ENCODE data around the gene DVL2. TPM values are rescaled to one million over a fixed set of nuclear protein-coding genes. Genes with fewer than 3 reads are reported as not detected.

Gene DVL2
- total and polyA plus RNA-seq, 2 of the 13 experiments (the other 11 are each of a cell fraction or from before 2014, with no cell fraction given): 5.7 to 38.2 TPM

DNA sequence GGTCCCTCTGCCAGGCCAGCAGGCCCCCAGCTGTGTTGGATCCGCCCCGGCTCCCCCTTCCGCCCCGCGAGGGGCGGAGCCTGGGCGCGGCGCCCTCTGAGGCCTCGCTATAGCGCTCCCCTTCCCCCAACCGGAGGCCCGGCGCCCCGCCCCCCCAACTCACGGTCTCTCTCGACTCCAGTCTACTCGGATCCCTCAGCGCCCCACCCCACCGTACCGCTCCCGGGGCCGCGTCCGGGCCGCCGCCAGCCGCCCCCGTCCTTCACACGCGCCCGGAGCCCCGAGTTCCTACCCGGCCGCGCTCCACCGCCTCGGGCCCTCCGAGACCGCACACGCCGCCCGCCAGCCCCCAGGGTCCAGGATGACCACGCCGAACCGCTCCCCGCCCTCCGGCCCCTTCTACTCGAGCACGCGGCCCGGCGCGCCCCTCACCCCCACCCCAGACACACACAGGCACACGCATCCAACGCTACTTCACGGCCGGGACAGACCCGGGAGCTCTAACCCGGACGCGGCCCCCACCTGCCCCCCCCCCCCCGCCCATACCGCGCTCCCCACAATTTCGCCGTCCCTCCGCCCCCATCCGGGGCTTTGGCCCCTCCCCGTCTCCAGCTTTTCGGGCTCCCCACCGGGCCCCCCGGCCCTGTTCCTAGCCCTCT, 3.6 kb upstream of the DVL2 start (continued):
- TF ChIP-seq ZMAT3 (CRISPR knock-in tag; conservative IDR thresholded peaks at IDR 0.05) (no peak), ZSCAN22 (CRISPR knock-in tag; IDR thresholded peaks at IDR 0.05) (no peak), ZFX (CRISPR knock-in tag; IDR thresholded peaks at IDR 0.05; ENCODE audit: low read depth) (peak; percentile 66), SALL1 (CRISPR knock-in tag; IDR thresholded peaks at IDR 0.05) (peak; percentile 48; the same call in 1 of the 2 replicates), AGO1 (IDR thresholded peaks at IDR 0.05; ENCODE audit: low read depth, low read length, poor library complexity, severe bottlenecking) (peak; percentile 48), SIN3A (IDR thresholded peaks at IDR 0.05; ENCODE audit: borderline replicate concordance, low read depth, low read length) (peak; percentile 72; the same call in 1 of the 2 replicates), ZNF556 (CRISPR knock-in tag; IDR thresholded peaks at IDR 0.05; ENCODE audit: borderline replicate concordance) (peak; percentile 26; the same call in 1 of the 2 replicates), RBFOX2 (IDR thresholded peaks at IDR 0.05; ENCODE audit: low read depth, low read length) (peak; percentile 94), FOXP1 (IDR thresholded peaks at IDR 0.05) (no peak), FOXP1 (CRISPR knock-in tag; IDR thresholded peaks at IDR 0.05) (no peak), NAIF1 (CRISPR knock-in tag; IDR thresholded peaks at IDR 0.05; ENCODE audit: borderline replicate concordance) (peak; percentile 68; the same call in 1 of the 2 replicates), NONO (IDR thresholded peaks at IDR 0.05) (no peak), NONO (CRISPR knock-in tag; conservative IDR thresholded peaks at IDR 0.05) (0 out of 2 replicates have a peak, but pooled peaks have one; percentile 25), ARHGAP35 (CRISPR knock-in tag; IDR thresholded peaks at IDR 0.05; ENCODE audit: borderline replicate concordance) (no peak), IRF2 (CRISPR knock-in tag; IDR thresholded peaks at IDR 0.05) (no peak), GFI1 (CRISPR knock-in tag; IDR thresholded peaks at IDR 0.05; ENCODE audit: borderline replicate concordance) (peak; percentile 47; the same call in 1 of the 2 replicates), ZNF350 (CRISPR knock-in tag; IDR thresholded peaks at IDR 0.05; ENCODE audit: borderline replicate concordance, low read depth) (no peak)
- TF ChIP-seq, protein P1, sequence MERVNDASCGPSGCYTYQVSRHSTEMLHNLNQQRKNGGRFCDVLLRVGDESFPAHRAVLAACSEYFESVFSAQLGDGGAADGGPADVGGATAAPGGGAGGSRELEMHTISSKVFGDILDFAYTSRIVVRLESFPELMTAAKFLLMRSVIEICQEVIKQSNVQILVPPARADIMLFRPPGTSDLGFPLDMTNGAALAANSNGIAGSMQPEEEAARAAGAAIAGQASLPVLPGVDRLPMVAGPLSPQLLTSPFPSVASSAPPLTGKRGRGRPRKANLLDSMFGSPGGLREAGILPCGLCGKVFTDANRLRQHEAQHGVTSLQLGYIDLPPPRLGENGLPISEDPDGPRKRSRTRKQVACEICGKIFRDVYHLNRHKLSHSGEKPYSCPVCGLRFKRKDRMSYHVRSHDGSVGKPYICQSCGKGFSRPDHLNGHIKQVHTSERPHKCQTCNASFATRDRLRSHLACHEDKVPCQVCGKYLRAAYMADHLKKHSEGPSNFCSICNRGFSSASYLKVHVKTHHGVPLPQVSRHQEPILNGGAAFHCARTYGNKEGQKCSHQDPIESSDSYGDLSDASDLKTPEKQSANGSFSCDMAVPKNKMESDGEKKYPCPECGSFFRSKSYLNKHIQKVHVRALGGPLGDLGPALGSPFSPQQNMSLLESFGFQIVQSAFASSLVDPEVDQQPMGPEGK (CRISPR knock-in tag; IDR thresholded peaks at IDR 0.05): peak; percentile 88
- TF ChIP-seq, protein P2, sequence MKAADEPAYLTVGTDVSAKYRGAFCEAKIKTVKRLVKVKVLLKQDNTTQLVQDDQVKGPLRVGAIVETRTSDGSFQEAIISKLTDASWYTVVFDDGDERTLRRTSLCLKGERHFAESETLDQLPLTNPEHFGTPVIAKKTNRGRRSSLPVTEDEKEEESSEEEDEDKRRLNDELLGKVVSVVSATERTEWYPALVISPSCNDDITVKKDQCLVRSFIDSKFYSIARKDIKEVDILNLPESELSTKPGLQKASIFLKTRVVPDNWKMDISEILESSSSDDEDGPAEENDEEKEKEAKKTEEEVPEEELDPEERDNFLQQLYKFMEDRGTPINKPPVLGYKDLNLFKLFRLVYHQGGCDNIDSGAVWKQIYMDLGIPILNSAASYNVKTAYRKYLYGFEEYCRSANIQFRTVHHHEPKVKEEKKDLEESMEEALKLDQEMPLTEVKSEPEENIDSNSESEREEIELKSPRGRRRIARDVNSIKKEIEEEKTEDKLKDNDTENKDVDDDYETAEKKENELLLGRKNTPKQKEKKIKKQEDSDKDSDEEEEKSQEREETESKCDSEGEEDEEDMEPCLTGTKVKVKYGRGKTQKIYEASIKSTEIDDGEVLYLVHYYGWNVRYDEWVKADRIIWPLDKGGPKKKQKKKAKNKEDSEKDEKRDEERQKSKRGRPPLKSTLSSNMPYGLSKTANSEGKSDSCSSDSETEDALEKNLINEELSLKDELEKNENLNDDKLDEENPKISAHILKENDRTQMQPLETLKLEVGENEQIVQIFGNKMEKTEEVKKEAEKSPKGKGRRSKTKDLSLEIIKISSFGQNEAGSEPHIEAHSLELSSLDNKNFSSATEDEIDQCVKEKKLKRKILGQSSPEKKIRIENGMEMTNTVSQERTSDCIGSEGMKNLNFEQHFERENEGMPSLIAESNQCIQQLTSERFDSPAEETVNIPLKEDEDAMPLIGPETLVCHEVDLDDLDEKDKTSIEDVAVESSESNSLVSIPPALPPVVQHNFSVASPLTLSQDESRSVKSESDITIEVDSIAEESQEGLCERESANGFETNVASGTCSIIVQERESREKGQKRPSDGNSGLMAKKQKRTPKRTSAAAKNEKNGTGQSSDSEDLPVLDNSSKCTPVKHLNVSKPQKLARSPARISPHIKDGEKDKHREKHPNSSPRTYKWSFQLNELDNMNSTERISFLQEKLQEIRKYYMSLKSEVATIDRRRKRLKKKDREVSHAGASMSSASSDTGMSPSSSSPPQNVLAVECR (CRISPR knock-in tag; IDR thresholded peaks at IDR 0.05; ENCODE audit: borderline replicate concordance): peak; percentile 64; the same call in 1 of the 2 replicates
- TF ChIP-seq, protein P3, sequence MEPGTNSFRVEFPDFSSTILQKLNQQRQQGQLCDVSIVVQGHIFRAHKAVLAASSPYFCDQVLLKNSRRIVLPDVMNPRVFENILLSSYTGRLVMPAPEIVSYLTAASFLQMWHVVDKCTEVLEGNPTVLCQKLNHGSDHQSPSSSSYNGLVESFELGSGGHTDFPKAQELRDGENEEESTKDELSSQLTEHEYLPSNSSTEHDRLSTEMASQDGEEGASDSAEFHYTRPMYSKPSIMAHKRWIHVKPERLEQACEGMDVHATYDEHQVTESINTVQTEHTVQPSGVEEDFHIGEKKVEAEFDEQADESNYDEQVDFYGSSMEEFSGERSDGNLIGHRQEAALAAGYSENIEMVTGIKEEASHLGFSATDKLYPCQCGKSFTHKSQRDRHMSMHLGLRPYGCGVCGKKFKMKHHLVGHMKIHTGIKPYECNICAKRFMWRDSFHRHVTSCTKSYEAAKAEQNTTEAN (CRISPR knock-in tag; conservative IDR thresholded peaks at IDR 0.05): no peak
- TF ChIP-seq, protein P4, sequence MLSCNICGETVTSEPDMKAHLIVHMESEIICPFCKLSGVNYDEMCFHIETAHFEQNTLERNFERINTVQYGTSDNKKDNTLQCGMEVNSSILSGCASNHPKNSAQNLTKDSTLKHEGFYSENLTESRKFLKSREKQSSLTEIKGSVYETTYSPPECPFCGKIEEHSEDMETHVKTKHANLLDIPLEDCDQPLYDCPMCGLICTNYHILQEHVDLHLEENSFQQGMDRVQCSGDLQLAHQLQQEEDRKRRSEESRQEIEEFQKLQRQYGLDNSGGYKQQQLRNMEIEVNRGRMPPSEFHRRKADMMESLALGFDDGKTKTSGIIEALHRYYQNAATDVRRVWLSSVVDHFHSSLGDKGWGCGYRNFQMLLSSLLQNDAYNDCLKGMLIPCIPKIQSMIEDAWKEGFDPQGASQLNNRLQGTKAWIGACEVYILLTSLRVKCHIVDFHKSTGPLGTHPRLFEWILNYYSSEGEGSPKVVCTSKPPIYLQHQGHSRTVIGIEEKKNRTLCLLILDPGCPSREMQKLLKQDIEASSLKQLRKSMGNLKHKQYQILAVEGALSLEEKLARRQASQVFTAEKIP (CRISPR knock-in tag; IDR thresholded peaks at IDR 0.05; ENCODE audit: borderline replicate concordance): no peak

Measured in HepG2 (cell line).